Gastrocnemius medialis (tissue), 4 donors: Measurements from ENCODE around the gene GTF3C4.

ENCODE experiments used
- CTCF ChIP-seq, 5 experiments: fragments of 450-650 bp in 3 of 5; fragments of 200-600 bp in 2 of 5; sonication (generic) in 2 of 5; IDR thresholded peaks in 4 of 5; conservative IDR thresholded peaks in 1 of 5; 1 replicate in 4 of 5; 2 replicates in 1 of 5; pipeline ENCODE4 v1.5.1; 2016 to 2019; ENCODE audit warnings: antibody characterized with exemption in 5 of 5, mild to moderate bottlenecking in 3 of 5, moderate library complexity in 3 of 5
- POLR2A ChIP-seq, 2 donors: fragments of 450-650 bp; IDR thresholded peaks; one replicate each; pipeline ENCODE4 v1.6.1; 2017; ENCODE audit warnings: antibody characterized with exemption in 2 of 2, mild to moderate bottlenecking in 2 of 2, moderate library complexity in 2 of 2

- TF ChIP-seq CTCF (IDR thresholded peaks at IDR 0.05 in 4 of 5, conservative IDR thresholded peaks at IDR 0.05 in 1 of 5) (no peak), POLR2A (IDR thresholded peaks at IDR 0.05) (no peak)
These were observed at the start of gene GTF3C4 for GRCh38 chr9:132670457-132671391.
